H1 (cell line): ENCODE data around the gene ARID1B. TPM values are rescaled to one million over a fixed set of nuclear protein-coding genes. Genes with fewer than 3 reads are reported as not detected.

ENCODE experiments used
- ASH2L ChIP-seq: fragments of 200-600, 300-600 bp; sonication (generic); IDR thresholded peaks from one replicate; pipeline ENCODE4 v1.7.1; 2017; ENCODE audit warnings: low read length
- BCL11A ChIP-seq, 2 experiments: IDR thresholded peaks; one replicate each; pipeline ENCODE4 v1.6.1; 2011; ENCODE audit warnings: low read depth in 2 of 2, low read length in 2 of 2, mild to moderate bottlenecking in 2 of 2
- GABPA ChIP-seq: IDR thresholded peaks from 2 replicates; pipeline ENCODE4 v1.6.1; 2011; ENCODE audit warnings: mild to moderate bottlenecking, low read length, moderate library complexity, borderline replicate concordance; ENCODE audit not compliant: insufficient read depth
- GTF2F1 ChIP-seq: IDR thresholded peaks from 2 replicates; pipeline ENCODE4 v1.6.1; 2012; ENCODE audit warnings: low read depth, low read length, improper control_type of control experiment, borderline replicate concordance
- SP2 ChIP-seq: IDR thresholded peaks from 2 replicates; pipeline ENCODE4 v1.6.1; 2012; ENCODE audit warnings: mild to moderate bottlenecking, low read length, inconsistent platforms
- SP4 ChIP-seq: IDR thresholded peaks from 2 replicates; pipeline ENCODE4 v1.6.1; 2012; ENCODE audit warnings: low read length, inconsistent platforms
- USF2 ChIP-seq: IDR thresholded peaks from 2 replicates; pipeline ENCODE4 v1.6.1; 2011; ENCODE audit warnings: low read length, improper control_type of control experiment
- polyA plus RNA-seq, 7 experiments: library from polyadenylated mRNA; depleted of rRNA in 3 of 7; stranded (reverse) in 5 of 7; unstranded in 2 of 7; fragments of >200 nt in 5 of 7; fragments of 200-250 nt in 2 of 7; gene quantifications; 1 replicate in 5 of 7; 2 replicates in 1 of 7; 4 replicates in 1 of 7; pipeline versions ENCODE4 v1.2.1 to v1.2.3, GENCODE V29; 2011 to 2013; ENCODE audit warnings: missing spikeins in 2 of 7, mixed read lengths in 2 of 7
- total RNA-seq: library from RNA; stranded (reverse); fragmentation: NEBNext Ultra II Directional; extraction: Animal tissue kit (Norgen Biotek cat#: 25700); gene quantifications from 2 replicates; pipeline ENCODE4 v1.2.1, GENCODE V29; 2021

Gene ARID1B
- total and polyA plus RNA-seq, 2 of the 8 experiments (the other 6 are each of a cell fraction or from before 2014, with no cell fraction given) = 24.3 to 70.3 TPM

GRCh38 chr6:157033428-157034140 lies 256.4 kb downstream of the ARID1B start (continued):
- TF ChIP-seq GABPA (no peak), SP2 (no peak), BCL11A (IDR thresholded peaks at IDR 0.05; ENCODE audit: low read depth in 2 of 2, low read length in 2 of 2) (no peak), USF2 (no peak), GTF2F1 (no peak), ASH2L (no peak), SP4 (no peak)
